Heart left ventricle (tissue), 16 donors: ENCODE results near the gene NFKBIE. TPM values are rescaled to one million over a fixed set of nuclear protein-coding genes. Genes with fewer than 3 reads are reported as not detected.

Source experiments
- ATAC-seq, 4 donors: fragments of 200-7000 bp; cut with Tn5 transposase; one replicate each; pipeline ENCODE4 v1.9.1; 2020 to 2022; ENCODE audit warnings: moderate library complexity in 4 of 4, mild to moderate bottlenecking in 3 of 4, moderate number of reproducible peaks in 1 of 4
- DNase-seq, 5 donors: peaks; one replicate each; pipeline ENCODE4 v3.0.0-alpha.2; 2020
- H3K27ac ChIP-seq, 12 donors: fragments of 200-600 bp; sonication (generic) in 4 of 12; one replicate each; pipeline versions ENCODE4 v1.5.0 to v1.8.0; 2016 to 2022; ENCODE audit warnings: mild to moderate bottlenecking in 2 of 12
- H3K27me3 ChIP-seq, 9 donors: fragments of 200-600 bp; sonication (generic) in 2 of 9; one replicate each; pipeline versions ENCODE4 v1.5.1 to v1.8.0; 2016 to 2022; ENCODE audit warnings: mild to moderate bottlenecking in 3 of 9
- H3K36me3 ChIP-seq, 9 donors: fragments of 200-600 bp; sonication (generic) in 2 of 9; one replicate each; pipeline versions ENCODE4 v1.5.0 to v1.8.0; 2018 to 2022; ENCODE audit warnings: mild to moderate bottlenecking in 2 of 9
- H3K4me1 ChIP-seq, 12 donors: fragments of 200-600 bp; sonication (generic) in 4 of 12; one replicate each; pipeline versions ENCODE4 v1.5.0 to v1.8.0; 2016 to 2022; ENCODE audit warnings: mild to moderate bottlenecking in 3 of 12
- H3K4me3 ChIP-seq, 12 donors: fragments of 200-600 bp; sonication (generic) in 4 of 12; one replicate each; pipeline versions ENCODE4 v1.5.0 to v1.8.0; 2017 to 2022; ENCODE audit warnings: mild to moderate bottlenecking in 9 of 12, moderate library complexity in 4 of 12
- H3K9me3 ChIP-seq, 12 donors: fragments of 200-600 bp; sonication (generic) in 4 of 12; one replicate each; pipeline versions ENCODE4 v1.5.0 to v1.8.0; 2016 to 2022; ENCODE audit warnings: mild to moderate bottlenecking in 1 of 12
- CTCF ChIP-seq, 12 donors: fragments of 200-600 bp; sonication (generic) in 4 of 12; IDR thresholded peaks; one replicate each; pipeline versions ENCODE4 v1.5.0 to v1.8.0; 2018 to 2022; ENCODE audit warnings: antibody characterized with exemption in 12 of 12, mild to moderate bottlenecking in 5 of 12
- POLR2A ChIP-seq, 2 donors: fragments of 450-650 bp; IDR thresholded peaks; one replicate each; pipeline ENCODE4 v1.6.1; 2017; ENCODE audit warnings: antibody characterized with exemption in 2 of 2, mild to moderate bottlenecking in 2 of 2, moderate library complexity in 2 of 2
- WGBS, 4 donors: extraction: QIAGEN DNeasy Blood & Tissue Kit in 2 of 4; methylation state at CpG; one replicate each; pipeline versions ENCODE4 v1.1.5 to v1.1.7; 2013 to 2018; 5-methylcytosine and 5-hydroxymethylcytosine counted together
- intact Hi-C, 10 donors: fragments of 100-400 bp; cut with DNase I; formaldehyde crosslinking; loops; one replicate each; pipeline versions ENCODE4 v1.11.1 to v1.14.2; 2022
- polyA plus RNA-seq, 2 donors: library from polyadenylated mRNA; stranded (reverse); fragments of 200-250 nt; gene quantifications; one replicate each; pipeline ENCODE4 v1.2.3, GENCODE V29; 2013
- total RNA-seq, 9 donors: library from RNA; depleted of rRNA in 2 of 9; stranded (reverse); fragments of >200 nt in 2 of 9; fragmentation: NEBNext Ultra II Directional in 3 of 9; extraction: Animal tissue kit (Norgen Biotek cat#: 25700) in 3 of 9; gene quantifications; one replicate each; pipeline versions ENCODE4 v1.1.0 to v1.2.4, GENCODE V29; 2016 to 2023
- donor health status: ischemic (EF 13 %, LVEDD 7.1; RV severe dilation, severe dysfunction).
- donor health status: healthy with polysubstance abuse.
- donor health status: DM: no; HTN: yes; CAD: no.
- donor health status: DM: no; HTN: no; CAD: no.
- donor health status: ischemic (EF 25% LVEDD 6.9; RV normal size, moderate dysfunction).
- donor health status: ischemic (EF 25% LVEDD 5.7; RV mildly dilated, moderate dysfunction).
- donor health status: healthy.
- donor health status: DM: yes; HTN: yes; CAD: no.
- donor health status: ischemic (EF 35%, LVEDD 5.7; RV mildly dilated, moderate dysfunction).
- donor health status: nonischemic (EF 11% LVEDD 7.7; RV severe dilation, severe dysfunction).
- donor health status: DM: yes; HTN: yes; CAD: no.
- donor health status: PGD.
- donor health status: ischemic (EF 29% LVEDD 5.4; RV normal size, mild dysfunction).
- donor health status: nonischemic (EF 23%, LVEDD 6.1; RV moderate dilation, normal function).

Gene NFKBIE
- total and polyA plus RNA-seq, 11 donors, result 2.5 to 13.1 (median 4.0) TPM

- 31 to 36% (median 35%) methylated on average over 15 of the region's 15 CpGs for WGBS, 4 donors
- H3K36me3 ChIP-seq, result peaks cover 5 to 76% (median 54%) of the 10 kb centered on the region in 9 donors
- intact Hi-C loops, result loop anchor here in 5 of 10 donors (5.0 to 10.0 kb wide), 3 partner anchors 84 to 161 kb away; no protein-coding TSS in a partner anchor
Observed at GRCh38 chr6:44255871-44256774, 9.2 kb downstream of the NFKBIE start.

GRCh38 chr6:44255105-44255808 lies 10.1 kb downstream of the NFKBIE start:
- WGBS, 4 donors, result 59 to 69% (median 64%) methylated on average over 16 of the region's 16 CpGs
- ATAC-seq (no peak), DNase-seq (no peak)
- Histone ChIP-seq H3K9me3 (no peaks in the 10 kb centered on the region), H3K27me3 (no peaks in the 10 kb centered on the region), H3K4me3 (peak overlapping the region in 1 of 12 donors; percentile 60), H3K4me1 (peaks cover 3 to 67% (median 31%) of the 10 kb centered on the region in 12 donors), H3K27ac (peak overlapping the region in 1 of 12 donors; percentile 93), H3K36me3 (peaks cover 5 to 78% (median 63%) of the 10 kb centered on the region in 9 donors)
- TF ChIP-seq CTCF (IDR thresholded peaks at IDR 0.05) (no peak), POLR2A (IDR thresholded peaks at IDR 0.05) (no peak)
- intact Hi-C loops, result loop anchor here in 5 of 10 donors (5.0 to 10.0 kb wide), 3 partner anchors 83 to 160 kb away; no protein-coding TSS in a partner anchor

More at GRCh38 chr6:44255871-44256774, 9.2 kb downstream of the NFKBIE start:
- Histone ChIP-seq H3K27me3 (no peaks in the 10 kb centered on the region), H3K4me1 (peaks cover 3 to 59% (median 24%) of the 10 kb centered on the region in 12 donors), H3K4me3 (peak overlapping the region; percentile 60 to 99 (median 88)), H3K27ac (peak overlapping the region in 11 of 12 donors; percentile 86 to 97 (median 94)), H3K9me3 (no peaks in the 10 kb centered on the region)
- ATAC-seq, result peak in 2 of 4 donors; percentile 0 to 3
- no peak for DNase-seq
- TF ChIP-seq POLR2A (IDR thresholded peaks at IDR 0.05) (no peak), CTCF (IDR thresholded peaks at IDR 0.05) (no peak)

- no peaks in the 10 kb centered on the region for H3K27me3 ChIP-seq
- peaks cover 3 to 74% (median 38%) of the 10 kb centered on the region in 12 donors for H3K4me1 ChIP-seq
- H3K36me3 ChIP-seq, result peaks cover 5 to 78% (median 64%) of the 10 kb centered on the region in 9 donors
- H3K4me3 ChIP-seq, result no peak overlapping the region
- DNase-seq (no peak), ATAC-seq (no peak)
- no peak for TF ChIP-seq CTCF (IDR thresholded peaks at IDR 0.05)
- no peak for TF ChIP-seq POLR2A (IDR thresholded peaks at IDR 0.05)
- H3K27ac ChIP-seq, result no peak overlapping the region
- intact Hi-C loops, result loop anchor here in 5 of 10 donors (5.0 to 10.0 kb wide), 3 partner anchors 82 to 160 kb away; no protein-coding TSS in a partner anchor
- H3K9me3 ChIP-seq, result no peaks in the 10 kb centered on the region
- 74 to 88% (median 75%) methylated on average over 12 of the region's 12 CpGs for WGBS, 4 donors
Observed at GRCh38 chr6:44254191-44255104, 10.9 kb downstream of the NFKBIE start.
